Esophagus squamous epithelium (tissue), 5 donors: ENCODE results near the gene NAB1. TPM values are rescaled to one million over a fixed set of nuclear protein-coding genes. Genes with fewer than 3 reads are reported as not detected.

ENCODE experiments used
- DNase-seq: peaks from one replicate; lab custom pipeline; 2025; lab: John Stamatoyannopoulos, UW
- H3K27ac ChIP-seq, 4 donors: fragments of 200-600 bp; sonication (generic); one replicate each; pipeline ENCODE4 v1.5.1; 2016 to 2019; ENCODE audit warnings: mild to moderate bottlenecking in 1 of 4
- H3K27me3 ChIP-seq, 4 donors: fragments of 200-600 bp; sonication (generic); 1 replicate in 3 of 4; 2 replicates in 1 of 4; pipeline versions ENCODE4 v1.5.1 to v1.6.0; 2017 to 2021; ENCODE audit warnings: antibody characterized with exemption in 1 of 4
- H3K36me3 ChIP-seq, 3 donors: fragments of 200-600 bp; sonication (generic); one replicate each; pipeline ENCODE4 v1.5.1; 2016 to 2019
- H3K4me1 ChIP-seq, 3 donors: fragments of 200-600 bp; sonication (generic); one replicate each; pipeline ENCODE4 v1.5.1; 2017 to 2019
- H3K4me3 ChIP-seq, 4 donors: fragments of 200-600 bp; sonication (generic); 1 replicate in 3 of 4; 2 replicates in 1 of 4; pipeline ENCODE4 v1.5.1; 2016 to 2019; ENCODE audit warnings: mild to moderate bottlenecking in 2 of 4, moderate library complexity in 1 of 4
- H3K9me3 ChIP-seq, 3 donors: fragments of 200-600 bp; sonication (generic); one replicate each; pipeline ENCODE4 v1.5.1; 2016 to 2019
- POLR2A ChIP-seq, 4 donors: fragments of 450-650 bp; IDR thresholded peaks; one replicate each; pipeline ENCODE4 v1.6.1; 2017; ENCODE audit warnings: antibody characterized with exemption in 4 of 4, mild to moderate bottlenecking in 4 of 4, moderate library complexity in 3 of 4
- WGBS, 2 donors: methylation state at CpG; one replicate each; pipeline ENCODE4 v1.1.5; 2018; 5-methylcytosine and 5-hydroxymethylcytosine counted together
- intact Hi-C: fragments of 100-400 bp; cut with DNase I; formaldehyde crosslinking; loops from one replicate; pipeline ENCODE4 v1.15.0; 2022
- total RNA-seq, 4 donors: library from RNA; depleted of rRNA; stranded (reverse); fragments of >200 nt; gene quantifications; one replicate each; pipeline ENCODE4 v1.1.0, GENCODE V29; 2016
- TF ChIP-seq, protein P1 (sequence below), 6 experiments: fragments of 450-650 bp in 4 of 6; fragments of 200-600 bp in 2 of 6; sonication (generic) in 2 of 6; IDR thresholded peaks; one replicate each; pipeline ENCODE4 v1.5.1; 2016 to 2019; ENCODE audit warnings: antibody characterized with exemption in 6 of 6, mild to moderate bottlenecking in 4 of 6, moderate library complexity in 4 of 6
- donor health status: DM: yes; HTN: yes; CAD: no.

NAB1 gene
- total RNA-seq, 4 donors from 2014 or later: 36.7 to 69.8 (median 67.7) TPM

DNA sequence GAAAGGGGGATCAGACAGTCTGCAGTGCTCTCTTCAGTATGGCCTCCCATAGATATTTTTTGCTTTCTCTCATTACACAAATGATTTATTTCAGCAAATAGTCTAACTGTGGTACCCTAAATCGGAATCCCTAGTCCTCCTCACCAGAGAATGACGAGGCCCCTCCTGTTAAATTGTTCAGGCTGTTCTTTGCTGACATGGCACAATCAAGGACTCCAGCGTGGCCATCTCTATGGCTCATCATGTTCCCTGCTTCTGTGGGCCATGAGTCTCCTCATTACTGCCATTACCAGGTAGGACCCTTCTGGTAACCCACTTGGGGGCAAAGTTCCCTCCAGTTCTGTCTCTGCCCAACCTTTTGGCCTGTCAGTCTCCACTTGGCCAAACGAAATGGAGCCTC lies 62.2 kb downstream of the NAB1 start:
- Histone ChIP-seq H3K27ac (no peak overlapping the region), H3K27me3 (no peaks in the 10 kb centered on the region), H3K4me1 (no peaks in the 10 kb centered on the region), H3K4me3 (no peak overlapping the region), H3K9me3 (no peaks in the 10 kb centered on the region), H3K36me3 (no peaks in the 10 kb centered on the region)
- intact Hi-C loops: no loop called here
- DNase-seq: no peak
- TF ChIP-seq, protein P1, sequence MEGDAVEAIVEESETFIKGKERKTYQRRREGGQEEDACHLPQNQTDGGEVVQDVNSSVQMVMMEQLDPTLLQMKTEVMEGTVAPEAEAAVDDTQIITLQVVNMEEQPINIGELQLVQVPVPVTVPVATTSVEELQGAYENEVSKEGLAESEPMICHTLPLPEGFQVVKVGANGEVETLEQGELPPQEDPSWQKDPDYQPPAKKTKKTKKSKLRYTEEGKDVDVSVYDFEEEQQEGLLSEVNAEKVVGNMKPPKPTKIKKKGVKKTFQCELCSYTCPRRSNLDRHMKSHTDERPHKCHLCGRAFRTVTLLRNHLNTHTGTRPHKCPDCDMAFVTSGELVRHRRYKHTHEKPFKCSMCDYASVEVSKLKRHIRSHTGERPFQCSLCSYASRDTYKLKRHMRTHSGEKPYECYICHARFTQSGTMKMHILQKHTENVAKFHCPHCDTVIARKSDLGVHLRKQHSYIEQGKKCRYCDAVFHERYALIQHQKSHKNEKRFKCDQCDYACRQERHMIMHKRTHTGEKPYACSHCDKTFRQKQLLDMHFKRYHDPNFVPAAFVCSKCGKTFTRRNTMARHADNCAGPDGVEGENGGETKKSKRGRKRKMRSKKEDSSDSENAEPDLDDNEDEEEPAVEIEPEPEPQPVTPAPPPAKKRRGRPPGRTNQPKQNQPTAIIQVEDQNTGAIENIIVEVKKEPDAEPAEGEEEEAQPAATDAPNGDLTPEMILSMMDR (IDR thresholded peaks at IDR 0.05): no peak
- no peak for TF ChIP-seq POLR2A (IDR thresholded peaks at IDR 0.05)
- 81 to 96% methylated on average over 4 of the region's 4 CpGs for WGBS, 2 donors

DNA sequence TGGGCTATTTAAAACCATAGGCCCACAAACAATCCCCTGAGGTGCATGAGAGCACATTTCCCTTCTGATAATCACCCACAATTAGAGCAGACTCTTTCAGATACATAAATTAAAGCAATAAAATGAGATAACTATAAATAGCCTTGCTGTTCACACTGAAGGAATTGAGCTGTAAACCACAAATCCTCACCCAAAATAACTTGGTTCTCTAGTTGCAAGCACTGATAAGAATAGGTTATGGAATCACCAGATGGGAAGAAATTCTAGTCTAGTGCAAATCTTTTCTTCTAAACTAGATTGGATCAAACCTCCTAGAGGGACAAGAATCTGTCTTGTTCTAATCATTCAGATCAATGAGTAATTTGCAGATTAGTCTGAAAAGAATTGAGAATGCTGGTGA lies 64.6 kb downstream of the NAB1 start:
- Histone ChIP-seq H3K9me3 (no peaks in the 10 kb centered on the region), H3K27ac (no peak overlapping the region), H3K27me3 (no peaks in the 10 kb centered on the region), H3K36me3 (no peaks in the 10 kb centered on the region), H3K4me3 (no peak overlapping the region), H3K4me1 (peaks cover 0 to 6% (median 5%) of the 10 kb centered on the region in 3 donors)
- TF ChIP-seq, protein P1 (IDR thresholded peaks at IDR 0.05): no peak
- TF ChIP-seq POLR2A (IDR thresholded peaks at IDR 0.05): no peak
- DNase-seq: no peak
- intact Hi-C loops: no loop called here

GRCh38 chr2:190714958-190715357 lies 66.1 kb downstream of the NAB1 start:
- no peak for DNase-seq
- Histone ChIP-seq H3K4me1 (peaks cover 0 to 16% (median 16%) of the 10 kb centered on the region in 3 donors), H3K4me3 (no peak overlapping the region), H3K9me3 (no peaks in the 10 kb centered on the region), H3K27me3 (no peaks in the 10 kb centered on the region), H3K27ac (no peak overlapping the region), H3K36me3 (no peaks in the 10 kb centered on the region)
- TF ChIP-seq POLR2A (IDR thresholded peaks at IDR 0.05): no peak
- TF ChIP-seq, protein P1 (IDR thresholded peaks at IDR 0.05): no peak
- WGBS, 2 donors: 87 to 92% methylated on average over 5 of the region's 5 CpGs
- intact Hi-C loops: no loop called here

DNA sequence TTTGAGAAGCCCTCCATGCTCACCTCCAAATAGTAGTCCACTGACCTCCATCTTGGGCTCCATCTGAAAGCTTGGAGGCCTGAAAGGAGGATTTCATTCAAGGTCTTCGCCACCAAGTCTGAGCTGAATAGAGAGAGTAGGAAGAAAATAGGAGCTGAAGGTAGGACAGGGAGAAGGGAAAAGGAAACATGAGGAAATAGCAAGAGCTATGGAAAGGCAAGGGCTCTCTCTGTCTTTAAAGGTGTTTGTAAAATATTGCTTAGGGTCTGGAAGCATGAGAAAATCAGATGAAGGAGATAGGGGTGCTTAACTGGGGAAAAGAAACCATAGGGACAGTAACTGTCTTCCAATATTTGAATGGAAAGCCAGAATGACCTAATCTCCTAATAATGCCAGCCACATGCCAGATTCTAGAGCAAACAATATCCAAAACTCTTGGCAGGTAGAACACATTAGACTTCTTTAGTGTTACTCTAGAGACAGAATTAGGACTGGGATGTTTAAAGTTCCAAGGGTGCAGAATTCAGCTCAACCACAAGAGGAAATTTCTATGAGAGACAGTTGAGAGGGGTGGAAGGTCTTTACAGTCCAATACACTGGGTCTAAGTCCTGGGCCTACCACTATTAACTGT lies 67.4 kb downstream of the NAB1 start:
- WGBS, 2 donors: 93 to 100% methylated on average over 1 of the region's 1 CpG

GRCh38 chr2:190717306-190717705 lies 68.4 kb downstream of the NAB1 start:
- peaks cover 0 to 26% (median 22%) of the 10 kb centered on the region in 3 donors for H3K4me1 ChIP-seq
- H3K4me3 ChIP-seq: no peak overlapping the region
- DNase-seq: no peak
- WGBS, 2 donors: 60 to 84% methylated on average over 1 to 3 of the region's 3 CpGs
- no peaks in the 10 kb centered on the region for H3K36me3 ChIP-seq
- intact Hi-C loops: no loop called here
- no peak overlapping the region for H3K27ac ChIP-seq
- no peaks in the 10 kb centered on the region for H3K9me3 ChIP-seq
- no peak for TF ChIP-seq POLR2A (IDR thresholded peaks at IDR 0.05)
- TF ChIP-seq, protein P1 (IDR thresholded peaks at IDR 0.05): no peak
- no peaks in the 10 kb centered on the region for H3K27me3 ChIP-seq

More for the DNA sequence above, 67.4 kb downstream of the NAB1 start:
- intact Hi-C loops: no loop called here
- Histone ChIP-seq H3K4me3 (no peak overlapping the region), H3K27ac (no peak overlapping the region), H3K27me3 (no peaks in the 10 kb centered on the region), H3K9me3 (no peaks in the 10 kb centered on the region), H3K4me1 (peaks cover 0 to 16% (median 16%) of the 10 kb centered on the region in 3 donors), H3K36me3 (no peaks in the 10 kb centered on the region)
- TF ChIP-seq, protein P1 (IDR thresholded peaks at IDR 0.05): no peak
- TF ChIP-seq POLR2A (IDR thresholded peaks at IDR 0.05): no peak
- no peak for DNase-seq
